Heart left ventricle (tissue), 13 donors: ENCODE results near the gene MALRD1.

Experiments
- POLR2A ChIP-seq, 2 donors: fragments of 450-650 bp; IDR thresholded peaks; one replicate each; pipeline ENCODE4 v1.6.1; 2017; ENCODE audit warnings: antibody characterized with exemption in 2 of 2, mild to moderate bottlenecking in 2 of 2, moderate library complexity in 2 of 2
- TF ChIP-seq, protein P1 (sequence below), 12 donors: fragments of 200-600 bp; sonication (generic) in 4 of 12; IDR thresholded peaks; one replicate each; pipeline versions ENCODE4 v1.5.0 to v1.8.0; 2018 to 2022; ENCODE audit warnings: antibody characterized with exemption in 12 of 12, mild to moderate bottlenecking in 5 of 12
- donor health status: ischemic (EF 13 %, LVEDD 7.1; RV severe dilation, severe dysfunction).
- donor health status: DM: no; HTN: yes; CAD: no.
- donor health status: DM: no; HTN: no; CAD: no.
- donor health status: ischemic (EF 25% LVEDD 6.9; RV normal size, moderate dysfunction).
- donor health status: ischemic (EF 25% LVEDD 5.7; RV mildly dilated, moderate dysfunction).
- donor health status: ischemic (EF 35%, LVEDD 5.7; RV mildly dilated, moderate dysfunction).
- donor health status: nonischemic (EF 11% LVEDD 7.7; RV severe dilation, severe dysfunction).
- donor health status: DM: yes; HTN: yes; CAD: no.
- donor health status: PGD.
- donor health status: ischemic (EF 29% LVEDD 5.4; RV normal size, mild dysfunction).
- donor health status: nonischemic (EF 23%, LVEDD 6.1; RV moderate dilation, normal function).

DNA sequence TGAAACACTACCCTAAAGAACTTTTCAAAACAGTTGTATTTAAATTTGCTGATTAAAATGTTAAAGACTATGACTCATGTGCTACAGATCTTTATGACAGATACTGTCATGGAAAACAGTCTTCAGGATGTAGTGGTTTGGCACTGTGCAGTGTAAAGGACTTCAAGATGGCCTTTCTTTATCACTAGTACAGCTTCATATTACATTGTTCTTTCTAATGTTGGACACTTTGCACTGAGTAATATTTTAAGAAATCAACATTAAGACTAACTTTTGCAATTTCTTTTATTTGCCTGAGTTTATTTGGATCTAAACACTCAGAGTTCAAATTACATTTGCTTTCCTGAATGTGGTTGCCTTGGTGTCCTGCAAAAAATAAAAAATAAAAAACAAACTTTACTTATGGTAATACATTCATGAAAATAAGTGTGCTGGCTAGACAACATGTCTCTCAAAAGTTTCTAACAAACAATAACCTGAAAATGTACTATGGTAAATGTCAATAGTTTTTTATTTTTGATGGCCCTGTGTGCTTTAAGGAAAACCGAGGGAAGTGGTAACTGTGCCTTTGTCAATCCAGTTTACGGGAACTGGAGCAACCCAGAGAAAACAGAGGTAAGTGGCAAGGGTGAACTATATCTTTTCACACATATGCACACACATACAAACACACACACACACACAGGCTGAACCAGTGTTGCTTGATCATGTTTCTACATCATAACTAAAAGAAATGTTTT, 681.7 kb downstream of the MALRD1 start:
- TF ChIP-seq, protein P1, sequence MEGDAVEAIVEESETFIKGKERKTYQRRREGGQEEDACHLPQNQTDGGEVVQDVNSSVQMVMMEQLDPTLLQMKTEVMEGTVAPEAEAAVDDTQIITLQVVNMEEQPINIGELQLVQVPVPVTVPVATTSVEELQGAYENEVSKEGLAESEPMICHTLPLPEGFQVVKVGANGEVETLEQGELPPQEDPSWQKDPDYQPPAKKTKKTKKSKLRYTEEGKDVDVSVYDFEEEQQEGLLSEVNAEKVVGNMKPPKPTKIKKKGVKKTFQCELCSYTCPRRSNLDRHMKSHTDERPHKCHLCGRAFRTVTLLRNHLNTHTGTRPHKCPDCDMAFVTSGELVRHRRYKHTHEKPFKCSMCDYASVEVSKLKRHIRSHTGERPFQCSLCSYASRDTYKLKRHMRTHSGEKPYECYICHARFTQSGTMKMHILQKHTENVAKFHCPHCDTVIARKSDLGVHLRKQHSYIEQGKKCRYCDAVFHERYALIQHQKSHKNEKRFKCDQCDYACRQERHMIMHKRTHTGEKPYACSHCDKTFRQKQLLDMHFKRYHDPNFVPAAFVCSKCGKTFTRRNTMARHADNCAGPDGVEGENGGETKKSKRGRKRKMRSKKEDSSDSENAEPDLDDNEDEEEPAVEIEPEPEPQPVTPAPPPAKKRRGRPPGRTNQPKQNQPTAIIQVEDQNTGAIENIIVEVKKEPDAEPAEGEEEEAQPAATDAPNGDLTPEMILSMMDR (IDR thresholded peaks at IDR 0.05), result no peak
- TF ChIP-seq POLR2A (IDR thresholded peaks at IDR 0.05), result no peak
